GM12874 (cell line): ENCODE data around the gene POLR2B.

Source experiments
- CTCF ChIP-seq: IDR thresholded peaks from 2 replicates; pipeline ENCODE4 v1.5.1; 2011; ENCODE audit warnings: low read depth, mild to moderate bottlenecking, control low read depth, low read length, moderate library complexity; ENCODE audit not compliant: insufficient read depth

POLR2B gene

GRCh38 chr4:56973336-56973735, 5.4 kb upstream of the POLR2B start:
- no peak for TF ChIP-seq CTCF

GRCh38 chr4:56976283-56976836, 2.3 kb upstream of the POLR2B start:
- no peak for TF ChIP-seq CTCF

- TF ChIP-seq CTCF = peak; percentile 28; the same call in 1 of the 2 replicates
These were observed 1.8 kb upstream of the POLR2B start for GRCh38 chr4:56976837-56977320.

GRCh38 chr4:56977321-56978012, 1.2 kb upstream of the POLR2B start, which contains the start of gene NOA1:
TSS of gene NOA1 (minus strand) at chr4:56977606. CDS start at chr4:56977585, 21 bp downstream.
- TF ChIP-seq CTCF = no peak

GRCh38 chr4:56979421-56980072, 851 bp downstream of the POLR2B start:
- no peak for TF ChIP-seq CTCF

GRCh38 chr4:56981795-56982201, 3.1 kb downstream of the POLR2B start:
- no peak for TF ChIP-seq CTCF

GRCh38 chr4:56986192-56986591, 7.5 kb downstream of the POLR2B start:
- no peak for TF ChIP-seq CTCF
